Measurements from ENCODE around the gene ZNF225.
"Not testable (repeated sequence)": the region's sequence is repeated elsewhere in the genome, so short reads cannot be mapped to it uniquely, and the experiment has no call there.

ZNF225 gene

DNA sequence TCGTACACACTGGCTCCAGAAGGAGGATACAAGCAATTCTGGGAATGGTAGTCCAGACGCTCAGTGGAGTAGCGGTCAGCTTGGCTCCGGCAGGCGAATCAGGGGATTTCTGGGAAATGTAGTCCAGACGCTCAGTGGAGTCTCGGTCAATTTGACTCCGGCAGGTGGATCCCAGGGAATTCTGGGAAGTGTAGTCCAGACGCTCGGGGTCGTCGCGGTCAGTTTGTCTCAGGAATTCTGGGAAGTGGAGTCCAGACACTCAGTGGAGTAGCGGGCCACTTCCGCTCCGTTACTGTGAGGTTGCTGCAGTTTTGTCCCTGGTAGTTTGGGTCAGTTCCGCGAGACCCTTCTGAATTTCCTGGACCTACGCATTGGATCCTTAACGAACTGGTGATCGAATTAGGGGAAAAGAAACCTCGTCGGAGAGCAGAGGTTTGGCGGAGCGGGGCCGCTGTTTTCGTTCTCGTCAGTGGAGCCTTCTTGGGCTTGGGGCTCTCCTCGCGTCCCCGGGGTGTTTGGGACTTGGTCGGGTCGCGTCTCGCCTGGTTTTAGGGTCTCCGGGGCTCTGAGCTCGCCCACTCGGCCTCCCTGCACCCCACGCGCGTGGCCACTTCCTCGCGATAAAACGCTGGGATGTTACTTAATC, at the start of gene ZNF225:
Gene ZNF225, plus strand, starts transcription at position 262 of the 646 bp plus-strand sequence. CDS start 2,429 bp downstream, outside the sequence.
- peak; percentile 95 for DNase-seq

- DNase-seq: no peak
Observed at GRCh38 chr19:44066305-44066704, 46.9 kb upstream of the ZNF225 start.

DNA sequence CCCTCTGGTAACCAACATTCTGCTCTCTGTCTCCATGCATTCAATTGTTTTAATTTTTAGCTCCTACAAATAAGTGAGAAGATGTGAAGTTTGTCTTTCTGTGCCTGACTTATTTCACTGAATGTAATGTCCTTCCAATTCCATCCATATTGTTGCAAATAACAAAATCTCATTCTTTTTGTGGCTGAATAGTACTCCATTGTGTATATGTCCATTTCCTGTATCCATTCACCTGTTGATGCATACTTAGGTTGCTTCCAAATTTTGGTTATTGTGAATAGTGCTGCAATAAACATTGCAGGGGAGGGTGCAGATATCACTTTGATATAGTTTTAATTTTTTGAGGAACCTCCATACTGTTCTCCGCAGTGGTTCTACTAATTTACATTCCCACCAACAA, 43.8 kb upstream of the ZNF225 start:
- no peak for DNase-seq

DNA sequence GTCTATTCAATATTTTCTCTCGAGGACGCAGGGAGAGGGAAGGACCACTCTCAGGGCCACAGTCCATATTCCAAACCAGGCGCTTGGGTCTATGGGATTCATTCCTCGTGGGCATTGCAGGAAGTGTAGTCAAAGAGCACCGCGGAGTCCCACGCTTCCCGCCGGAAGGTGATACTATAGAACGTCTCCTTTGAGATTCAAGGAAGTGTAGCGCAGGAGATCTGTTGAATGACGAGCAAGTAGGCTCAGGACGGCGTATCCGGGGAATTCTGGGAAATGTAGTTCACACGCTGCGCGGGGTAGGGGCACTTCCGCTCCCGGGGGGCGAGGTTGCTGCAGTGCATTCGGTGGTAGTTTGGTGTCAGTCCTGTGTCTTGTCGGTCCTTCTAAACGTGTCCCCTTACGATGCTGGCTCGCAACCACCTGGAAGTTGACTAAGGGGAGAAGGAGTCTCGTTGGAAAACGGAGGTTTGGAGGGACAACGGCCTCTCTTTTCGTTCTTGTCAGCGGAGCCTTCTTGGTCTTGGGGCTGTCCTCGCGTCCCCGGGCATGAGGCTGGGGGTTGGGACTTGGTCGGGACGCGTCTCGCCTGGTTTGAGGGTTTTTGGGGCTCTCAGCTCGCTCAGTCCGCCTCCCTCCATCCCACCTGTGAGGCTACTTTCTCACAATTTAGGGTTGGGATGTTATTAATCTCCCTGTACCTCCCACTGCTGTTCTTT, 41.2 kb upstream of the ZNF225 start, which contains the start of gene ZNF284:
Gene ZNF284, plus strand, starts transcription at position 336 of the 719 bp plus-strand sequence. CDS start 4,231 bp downstream, outside the sequence.
- peak; percentile 96 for DNase-seq

DNA sequence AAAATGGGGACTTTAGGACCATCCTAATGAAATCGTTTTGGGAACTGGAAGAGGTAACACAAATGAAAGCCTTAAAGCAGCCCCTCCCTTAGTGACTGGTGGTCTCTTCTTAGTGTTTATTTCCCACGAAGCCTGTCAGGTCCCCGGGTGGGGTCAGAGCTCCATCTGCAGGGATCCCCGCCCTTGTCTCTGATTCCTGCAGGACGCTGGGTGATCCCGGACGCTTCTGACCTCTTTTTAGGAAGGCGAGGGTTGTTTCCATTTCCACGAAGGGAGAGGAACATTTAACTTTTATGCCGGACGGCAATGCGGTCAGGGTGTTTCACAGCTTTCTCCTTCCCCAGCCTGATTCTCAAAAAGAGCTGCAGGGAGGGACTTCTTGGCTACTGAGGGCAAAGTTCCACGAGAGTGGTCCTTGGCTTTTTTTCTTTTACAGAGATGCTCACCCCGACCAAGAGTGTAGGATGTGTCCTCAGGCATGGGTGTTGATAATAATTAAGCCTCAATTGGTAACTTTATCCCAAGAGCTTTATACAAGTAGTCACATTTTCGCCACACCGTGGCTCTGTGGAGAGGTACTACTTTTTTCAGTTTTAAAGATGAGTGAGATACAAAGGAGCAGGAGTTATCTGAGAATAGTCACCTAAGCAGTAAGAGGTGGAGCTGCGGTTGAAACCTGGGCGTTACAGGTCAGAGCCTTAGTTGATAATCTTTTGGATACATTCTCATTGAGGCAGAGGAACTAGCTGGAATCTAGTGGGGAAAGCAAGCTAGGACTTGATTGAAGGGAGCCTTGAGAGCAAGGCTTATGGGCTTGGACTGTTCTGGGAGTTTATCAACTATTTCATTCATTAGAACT, 40.4 kb upstream of the ZNF225 start:
- no peak for DNase-seq

DNA sequence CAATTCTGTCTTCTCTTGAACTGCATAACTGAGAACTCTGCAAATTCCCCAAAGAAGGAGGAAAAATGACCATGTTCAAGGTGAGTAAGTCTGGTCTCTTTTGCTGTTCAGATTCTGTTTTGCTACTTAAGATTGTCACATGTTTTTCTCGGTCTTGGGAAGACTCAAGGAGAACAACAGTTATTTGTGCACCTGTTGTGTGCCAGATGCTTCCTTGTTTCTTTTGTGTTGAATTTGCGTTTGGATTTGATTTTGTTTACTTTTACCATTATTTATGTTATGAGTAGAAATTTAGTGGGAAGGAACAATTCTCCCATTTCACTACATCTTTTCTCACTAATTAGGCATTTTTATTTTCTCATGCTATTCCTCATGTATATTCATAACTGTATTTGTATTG, 36.9 kb upstream of the ZNF225 start:
- no peak for DNase-seq

DNA sequence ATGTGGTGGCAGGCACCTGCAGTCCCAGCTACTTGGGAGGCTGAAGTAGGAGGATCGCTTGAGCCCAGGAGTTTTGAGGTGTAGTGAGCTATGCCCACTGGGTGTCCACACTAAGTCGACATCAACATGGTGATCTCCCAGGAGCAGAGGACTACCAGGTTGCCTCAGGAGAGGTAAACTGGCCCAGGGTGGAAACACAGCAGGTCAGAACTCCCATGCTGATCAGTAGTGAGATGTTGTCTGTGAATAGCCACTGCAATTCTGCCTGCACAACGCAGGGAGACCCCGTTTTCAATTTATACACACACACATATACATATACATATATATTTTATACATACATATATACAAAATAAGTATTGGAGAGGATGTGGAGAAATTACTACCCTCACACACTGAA, 21.1 kb upstream of the ZNF225 start:
- no peak for DNase-seq

- peak; percentile 95 for DNase-seq
Observed at GRCh38 chr19:44093931-44094765, 19.1 kb upstream of the ZNF225 start, which contains the start of gene ZNF224. Gene ZNF224, plus strand, starts transcription at chr19:44094361. Its CDS starts 3,513 bp downstream, at chr19:44097874.

DNA sequence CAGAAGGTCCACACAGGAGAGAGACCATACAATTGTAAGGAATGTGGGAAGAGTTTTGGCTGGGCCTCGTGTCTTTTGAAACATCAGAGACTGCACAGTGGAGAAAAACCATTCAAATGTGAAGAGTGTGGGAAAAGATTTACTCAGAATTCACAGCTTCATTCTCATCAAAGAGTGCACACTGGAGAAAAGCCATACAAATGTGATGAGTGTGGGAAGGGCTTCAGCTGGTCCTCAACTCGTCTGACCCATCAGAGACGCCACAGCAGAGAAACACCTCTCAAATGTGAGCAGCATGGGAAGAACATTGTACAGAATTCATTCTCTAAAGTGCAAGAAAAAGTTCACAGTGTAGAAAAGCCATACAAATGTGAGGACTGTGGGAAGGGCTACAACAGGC, 5.4 kb upstream of the ZNF225 start:
- no peak for DNase-seq

GRCh38 chr19:44109458-44109857, 3.7 kb upstream of the ZNF225 start:
- DNase-seq: no peak

DNA sequence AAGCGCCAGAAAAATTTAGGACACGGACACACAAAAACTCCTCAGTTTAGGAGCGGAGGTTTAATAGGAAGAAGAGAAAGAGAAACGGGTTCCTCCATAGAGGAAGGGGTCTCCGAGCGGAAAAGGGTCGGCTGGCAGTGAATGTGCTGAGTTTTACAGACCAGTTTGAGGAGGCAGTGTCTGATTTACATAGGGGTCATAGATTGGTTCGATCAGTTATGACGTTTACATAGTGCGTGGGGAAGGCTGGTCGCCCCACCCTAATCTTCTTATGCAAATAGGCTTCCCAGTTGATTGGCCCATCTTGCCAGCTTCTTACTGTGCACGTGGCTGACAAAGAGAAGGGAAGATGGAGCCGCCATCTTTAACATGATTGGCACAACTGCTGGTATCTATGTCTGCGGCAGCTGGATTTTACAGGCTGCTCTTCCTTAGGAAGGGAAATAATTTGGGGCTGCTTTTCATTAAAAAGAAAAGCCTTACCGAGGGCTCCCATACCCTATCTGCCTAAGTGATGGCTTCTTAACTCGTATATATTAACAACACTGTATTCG, 1.2 kb upstream of the ZNF225 start:
- peak; percentile 19 for DNase-seq

DNA sequence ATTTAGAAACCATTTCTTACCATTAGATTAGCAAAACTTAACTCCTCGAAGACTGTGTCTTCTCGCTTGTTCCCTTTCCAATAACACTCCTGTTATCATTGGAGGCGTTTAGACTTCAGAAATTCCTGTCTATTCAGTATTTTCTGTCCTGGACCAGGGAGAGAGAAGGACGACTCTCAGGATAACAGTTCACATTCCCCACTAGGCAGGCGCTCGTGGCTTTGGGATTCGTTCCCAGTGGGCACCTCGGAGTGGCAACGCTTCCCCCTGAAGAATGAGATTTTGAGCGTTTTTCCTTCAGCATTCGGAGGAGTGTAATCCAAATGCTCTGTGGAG, 429 bp upstream of the ZNF225 start:
- DNase-seq: no peak

DNA sequence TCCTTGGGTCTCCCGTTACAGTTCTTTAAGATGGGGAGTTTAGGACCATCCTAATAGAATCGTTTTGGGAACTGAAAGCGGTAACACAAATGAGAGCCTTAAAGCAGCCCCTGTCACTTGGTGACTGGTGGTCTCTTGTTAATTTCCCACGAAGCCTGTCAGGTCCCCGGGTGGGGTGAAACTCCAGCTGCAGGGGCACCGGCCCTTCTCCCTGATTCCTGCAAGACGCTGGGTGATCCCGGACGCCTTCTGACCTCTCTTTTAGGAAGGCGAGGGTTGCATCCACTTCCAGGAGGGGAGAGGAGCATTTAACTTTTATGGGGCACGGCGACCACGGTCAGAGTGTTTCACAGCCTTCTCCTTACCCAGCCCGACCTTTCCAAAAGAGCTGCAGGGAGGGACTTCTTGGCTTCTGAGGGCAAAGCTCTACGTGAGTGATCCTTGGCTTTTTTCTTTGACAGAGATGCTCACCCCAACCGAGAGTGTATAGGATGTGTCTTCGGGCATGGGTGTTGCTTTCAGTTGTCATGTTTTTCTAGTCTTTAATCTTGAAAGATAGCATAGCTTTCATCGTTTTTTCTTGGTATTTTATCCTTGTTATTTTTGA, 688 bp downstream of the ZNF225 start:
- DNase-seq: no peak

DNA sequence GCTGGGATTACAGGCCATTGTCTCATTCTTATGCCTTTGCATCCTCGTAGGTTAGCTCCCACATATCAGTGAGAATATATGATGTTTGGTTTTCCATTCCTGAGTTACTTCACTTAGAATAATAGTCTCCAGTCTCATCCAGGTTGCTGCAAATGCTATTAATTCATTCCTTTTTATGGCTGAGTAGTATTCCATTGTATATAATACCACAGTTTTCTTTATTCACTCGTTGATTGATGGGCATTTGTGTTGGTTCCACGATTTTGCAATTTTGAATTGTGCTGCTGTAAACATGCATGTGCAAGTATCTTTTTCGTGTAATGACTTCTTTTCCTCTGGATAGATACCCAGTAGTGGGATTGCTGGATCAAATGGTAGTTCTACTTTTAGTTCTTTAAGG, 8.0 kb downstream of the ZNF225 start:
- not testable (repeated sequence) for DNase-seq

DNA sequence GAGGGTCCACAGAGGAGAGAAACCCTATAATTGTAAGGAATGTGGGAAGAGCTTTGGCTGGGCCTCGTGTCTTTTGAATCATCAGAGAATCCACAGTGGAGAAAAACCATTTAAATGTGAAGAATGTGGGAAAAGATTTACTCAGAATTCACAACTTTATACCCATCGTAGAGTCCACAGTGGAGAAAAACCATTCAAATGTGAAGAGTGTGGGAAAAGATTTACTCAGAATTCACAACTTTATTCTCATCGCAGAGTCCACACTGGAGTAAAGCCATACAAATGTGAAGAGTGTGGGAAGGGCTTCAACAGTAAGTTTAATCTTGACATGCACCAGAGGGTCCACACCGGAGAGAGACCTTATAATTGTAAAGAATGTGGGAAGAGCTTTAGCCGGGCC, 18.8 kb downstream of the ZNF225 start:
- DNase-seq: no peak

DNA sequence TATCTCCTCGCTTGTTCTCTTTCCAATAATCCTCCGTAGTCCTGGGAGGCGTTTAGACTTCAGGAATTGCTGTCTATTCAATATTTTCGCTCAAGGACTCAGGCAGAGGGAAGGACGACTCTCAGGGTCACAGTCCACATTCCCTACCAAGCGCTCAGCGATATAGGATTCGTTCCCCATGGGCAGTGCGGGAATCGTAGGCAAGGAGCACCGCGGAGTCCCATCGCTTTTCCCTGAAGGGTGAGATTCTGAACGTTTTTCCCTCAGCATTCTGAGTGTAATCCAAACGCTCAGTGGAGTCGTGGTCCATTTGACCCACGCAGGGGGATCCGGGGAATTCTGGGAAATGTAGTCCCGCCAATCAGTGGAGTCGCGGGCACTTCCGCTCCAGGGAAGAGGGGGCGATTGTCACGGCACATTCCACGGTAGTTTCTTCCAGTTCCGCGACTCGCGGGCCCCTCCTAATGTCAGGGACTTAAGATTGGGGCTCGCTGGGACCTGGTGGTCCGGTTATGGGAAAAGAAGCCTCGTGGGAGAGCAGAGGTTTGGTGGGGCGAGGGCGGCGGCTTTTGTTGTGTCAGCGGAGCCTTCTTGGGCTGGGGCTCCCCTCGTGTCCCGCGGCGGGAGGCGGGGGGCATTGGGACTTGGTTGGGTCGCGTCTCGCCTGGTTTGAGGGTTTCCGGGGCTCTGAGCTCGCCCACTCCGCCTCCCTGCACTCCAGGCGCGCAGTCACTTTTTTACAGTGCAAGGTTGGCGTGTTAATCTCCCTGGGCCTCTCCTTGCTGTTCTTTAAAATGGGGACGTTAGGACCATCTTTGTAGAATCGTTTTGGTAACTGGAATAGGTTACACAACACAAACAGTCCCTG, 28.2 kb downstream of the ZNF225 start, which contains the start of gene ZNF234:
Gene ZNF234, plus strand, starts transcription at position 364 of the 868 bp plus-strand sequence. CDS start 3,079 bp downstream, outside the sequence.
- peak; percentile 74 for DNase-seq

DNA sequence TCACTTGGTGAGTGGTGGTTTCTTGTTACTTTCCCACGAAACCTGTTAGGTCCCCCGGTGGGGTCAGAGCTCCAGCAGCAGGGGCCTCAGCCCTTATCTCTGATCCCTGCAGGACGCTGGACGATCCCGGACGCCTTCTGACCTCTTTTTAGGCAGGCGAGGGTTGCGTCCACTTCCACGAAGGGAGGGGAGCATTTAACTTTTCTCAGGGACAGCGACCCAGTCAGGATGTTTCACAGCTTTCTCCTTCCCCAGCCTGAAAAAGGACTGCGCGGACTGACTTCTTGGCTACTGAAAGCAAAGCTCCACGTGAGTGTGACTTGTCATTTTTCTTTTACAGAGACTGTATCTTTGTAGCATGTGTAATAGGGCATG, 28.8 kb downstream of the ZNF225 start:
- DNase-seq: no peak

DNA sequence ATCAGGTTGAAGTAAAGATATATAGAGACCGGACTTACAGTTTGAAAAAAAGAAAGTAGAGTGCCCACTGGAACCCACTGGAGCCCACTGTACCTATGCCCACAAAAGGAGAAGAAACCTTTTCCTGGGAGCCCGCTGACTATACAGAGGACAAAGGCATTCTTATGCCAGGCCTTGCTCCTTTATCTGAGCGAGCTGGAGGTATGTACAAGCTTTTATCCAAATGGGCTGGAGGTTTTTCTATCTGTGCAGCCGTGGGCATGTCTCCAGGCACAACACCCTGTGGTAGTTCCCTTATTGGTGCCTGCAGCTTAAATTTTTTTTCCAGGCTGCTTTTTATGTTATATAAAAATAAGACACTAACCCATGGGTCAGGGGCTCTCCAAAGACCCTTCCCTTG, 36.6 kb downstream of the ZNF225 start:
- DNase-seq: no peak

DNA sequence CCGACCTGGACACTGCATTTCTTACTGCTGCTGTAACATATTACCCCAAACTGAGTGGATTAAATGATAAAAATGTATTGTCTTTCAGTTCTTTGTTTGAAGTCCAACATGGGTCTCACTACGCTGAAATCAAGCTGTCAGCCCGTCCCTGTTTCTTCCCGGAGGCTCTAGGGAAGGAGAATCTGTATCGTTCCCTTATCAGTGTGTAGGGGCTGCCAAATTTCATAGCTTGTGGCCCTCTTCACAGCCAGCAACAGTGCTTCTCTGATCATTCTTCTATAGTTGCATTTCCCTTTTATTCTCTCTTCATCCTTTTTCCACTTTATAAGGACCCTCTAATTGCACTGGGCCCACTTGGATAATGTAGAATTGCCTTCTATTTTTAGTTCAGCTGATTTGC, 38.3 kb downstream of the ZNF225 start:
- DNase-seq: no peak

DNA sequence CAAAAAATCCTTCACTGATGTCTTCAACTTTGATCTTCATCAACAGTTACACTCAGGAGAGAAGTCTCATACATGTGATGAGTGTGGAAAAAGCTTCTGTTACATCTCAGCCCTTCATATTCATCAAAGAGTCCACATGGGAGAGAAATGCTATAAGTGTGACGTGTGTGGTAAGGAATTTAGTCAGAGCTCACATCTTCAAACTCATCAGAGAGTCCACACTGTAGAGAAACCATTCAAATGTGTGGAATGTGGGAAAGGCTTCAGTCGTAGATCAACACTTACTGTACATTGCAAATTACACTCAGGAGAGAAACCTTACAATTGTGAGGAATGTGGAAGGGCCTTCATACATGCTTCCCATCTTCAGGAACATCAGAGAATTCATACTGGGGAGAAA, 43.3 kb downstream of the ZNF225 start:
- DNase-seq: no peak

GRCh38 chr19:44163789-44164188, 50.6 kb downstream of the ZNF225 start:
- DNase-seq: no peak

Measured in NCI-H526 treated with DMSO at 0.1 percent for 48 hours (cell line).